ENCODE measurements around the gene ANAPC15. TPM values are rescaled to one million over a fixed set of nuclear protein-coding genes. Genes with fewer than 3 reads are reported as not detected.

ANAPC15 gene
- total and polyA plus RNA-seq, 9 of the 15 experiments (the other 6 are each of a cell fraction or from before 2014, with no cell fraction given): 53.0 to 254 (median 75.7) TPM

- no peak for TF ChIP-seq ZKSCAN8 (CRISPR knock-in tag; IDR thresholded peaks at IDR 0.05)
- no peak for TF ChIP-seq L3MBTL2 (IDR thresholded peaks at IDR 0.05)
- TF ChIP-seq THRB (CRISPR knock-in tag; conservative IDR thresholded peaks at IDR 0.05): no peak
- TF ChIP-seq KDM1A (IDR thresholded peaks at IDR 0.05): peak in 1 of 2 experiments; percentile 42; a peak in 1 of 4 replicates
- TF ChIP-seq ZNF695 (CRISPR knock-in tag; IDR thresholded peaks at IDR 0.05): no peak
- TF ChIP-seq ZNF184 (CRISPR knock-in tag; IDR thresholded peaks at IDR 0.05): no peak
- no peak for TF ChIP-seq ZNF140 (CRISPR knock-in tag; IDR thresholded peaks at IDR 0.05)
- TF ChIP-seq ZNF584 (CRISPR knock-in tag; IDR thresholded peaks at IDR 0.05; ENCODE audit: low read depth): no peak
- no peak for TF ChIP-seq ARNT (IDR thresholded peaks at IDR 0.05)
- TF ChIP-seq AFF4 (CRISPR knock-in tag; IDR thresholded peaks at IDR 0.05): no peak
- no peak for TF ChIP-seq ZNF121 (CRISPR knock-in tag; conservative IDR thresholded peaks at IDR 0.05)
- 0 out of 2 replicates have a peak, but pooled peaks have one; percentile 36 for TF ChIP-seq FOXP1 (CRISPR knock-in tag; IDR thresholded peaks at IDR 0.05)
- no peak for TF ChIP-seq MCM2 (IDR thresholded peaks at IDR 0.05; ENCODE audit: low read depth)
- no peak for TF ChIP-seq RBM22 (IDR thresholded peaks at IDR 0.05; ENCODE audit: low read depth, low read length, poor library complexity, severe bottlenecking)
- no peak for TF ChIP-seq EP300 (IDR thresholded peaks at IDR 0.05; ENCODE audit: low read length)
- no peak for TF ChIP-seq ATF7 (IDR thresholded peaks at IDR 0.05)
- no peak for TF ChIP-seq DNMT1 (IDR thresholded peaks at IDR 0.05)
- peak; percentile 48 for TF ChIP-seq GTF3C2 (IDR thresholded peaks at IDR 0.05; ENCODE audit: borderline replicate concordance, extremely low read depth, insufficient read length)
- TF ChIP-seq MBD2 (IDR thresholded peaks at IDR 0.05; ENCODE audit: borderline replicate concordance, low read depth): no peak
- no peak for TF ChIP-seq HOMEZ (CRISPR knock-in tag; IDR thresholded peaks at IDR 0.05)
- no peak for TF ChIP-seq CHD1 (IDR thresholded peaks at IDR 0.05; ENCODE audit: low read length)
- no peak for TF ChIP-seq RNF2 (IDR thresholded peaks at IDR 0.05)
These were observed 31.3 kb downstream of the ANAPC15 start (continued) for GRCh38 chr11:72081184-72081644.
